Right lobe of liver (tissue), 4 donors: ENCODE measurements around the gene SNTN.

Experiments
- CTCF ChIP-seq, 4 donors: fragments of 200-600 bp in 3 of 4; fragments of 450-650 bp in 1 of 4; IDR thresholded peaks; one replicate each; pipeline versions ENCODE4 v1.5.1 to v1.8.0; 2016 to 2022; ENCODE audit warnings: antibody characterized with exemption in 4 of 4, mild to moderate bottlenecking in 2 of 4
- POLR2A ChIP-seq: fragments of 450-650 bp; IDR thresholded peaks from one replicate; pipeline ENCODE4 v1.6.1; 2017; ENCODE audit warnings: antibody characterized with exemption, mild to moderate bottlenecking
- donor health status: DM: no; HTN: no; CAD: no.
- donor health status: DM: no; HTN: no; CAD: no.
- donor health status: DM: no; HTN: yes; CAD: no.

DNA sequence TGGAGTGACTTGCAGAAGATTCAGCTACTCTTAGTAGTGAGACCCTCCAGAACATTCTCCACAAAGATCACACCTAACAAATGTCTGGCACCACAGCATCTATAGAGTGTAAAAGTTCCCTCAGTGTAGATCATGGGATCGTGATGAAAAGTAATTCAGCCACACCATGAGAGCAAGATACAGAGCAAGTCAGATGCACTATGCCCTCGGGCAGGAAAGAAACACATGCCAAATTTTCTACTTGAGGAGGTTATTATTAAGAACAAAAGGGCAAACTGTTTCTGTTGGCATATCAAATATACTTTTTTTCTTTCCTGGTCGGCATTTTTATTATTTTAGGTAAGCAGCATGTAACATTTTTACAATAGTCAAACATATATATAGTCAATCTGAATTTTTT is 44.8 kb upstream of the SNTN start:
- TF ChIP-seq CTCF (IDR thresholded peaks at IDR 0.05) (no peak), POLR2A (no peak)
